ENCODE data around the gene FCHO1. TPM values are rescaled to one million over a fixed set of nuclear protein-coding genes. Genes with fewer than 3 reads are reported as not detected.

FCHO1 gene
- total and polyA plus RNA-seq, 5 experiments from 2014 or later: 11.2 to 99.7 (median 31.8) TPM

- no peak for ATAC-seq
- POLR2A ChIA-PET: interaction anchor here (0.6 to 1.5 kb wide), 3 partner anchors 9 to 540 kb away, joined by 3 read pairs; no protein-coding TSS in a partner anchor
Observed at GRCh38 chr19:17739121-17739875, 12.0 kb upstream of the FCHO1 start.

GRCh38 chr19:17741456-17741855, 9.8 kb upstream of the FCHO1 start:
- Mint-ChIP-seq H3K4me1 (peaks cover 2 to 26% (median 5%) of the 10 kb centered on the region in 4 donors), H3K27me3 (no peaks in the 10 kb centered on the region), H3K4me3 (no peak overlapping the region), H3K36me3 (peaks cover 0 to 6% (median 3%) of the 10 kb centered on the region in 3 donors), H3K27ac (peak overlapping the region in 2 of 10 donors; percentile 20 to 81), H3K9me3 (peaks cover 0 to 4% (median 0%) of the 10 kb centered on the region in 9 donors)
- DNase-seq (no peak), ATAC-seq (no peak)
- POLR2A ChIA-PET: interaction anchor here (0.6 to 1.0 kb wide), 3 partner anchors 9 to 46 kb away, joined by 4 to 6 read pairs (median 4); partner anchors contain the start of gene FCHO1

More at GRCh38 chr19:17739121-17739875, 12.0 kb upstream of the FCHO1 start:
- H3K9me3 Mint-ChIP-seq: peaks cover 0 to 4% (median 0%) of the 10 kb centered on the region in 9 donors
- peak overlapping the region in 1 of 10 donors; percentile 45 for H3K4me3 Mint-ChIP-seq
- H3K27ac Mint-ChIP-seq: peak overlapping the region in 2 of 10 donors; percentile 7 to 66
- H3K4me1 Mint-ChIP-seq: peaks cover 0 to 21% (median 1%) of the 10 kb centered on the region in 4 donors
- DNase-seq: peak in 1 of 10 donors; percentile 47
- peaks cover 0 to 22% (median 4%) of the 10 kb centered on the region in 3 donors for H3K36me3 Mint-ChIP-seq
- H3K27me3 Mint-ChIP-seq: no peaks in the 10 kb centered on the region

GRCh38 chr19:17743874-17744580, 7.2 kb upstream of the FCHO1 start:
- no peak for DNase-seq
- peaks cover 7 to 31% (median 22%) of the 10 kb centered on the region in 4 donors for H3K4me1 Mint-ChIP-seq
- H3K9me3 Mint-ChIP-seq: peaks cover 0 to 4% (median 0%) of the 10 kb centered on the region in 9 donors
- no peaks in the 10 kb centered on the region for H3K27me3 Mint-ChIP-seq
- H3K36me3 Mint-ChIP-seq: peaks cover 0 to 3% (median 0%) of the 10 kb centered on the region in 3 donors
- no peak overlapping the region for H3K4me3 Mint-ChIP-seq
- ATAC-seq: no peak
- no peak overlapping the region for H3K27ac Mint-ChIP-seq
- POLR2A ChIA-PET: interaction anchor here (0.5 to 1.1 kb wide), 4 partner anchors 14 to 55 kb away, joined by 3 to 4 read pairs (median 4); no protein-coding TSS in a partner anchor

GRCh38 chr19:17747205-17748098, 3.8 kb upstream of the FCHO1 start:
- POLR2A ChIA-PET: interaction anchor here (1.0 to 2.4 kb wide), 5 partner anchors 8 to 112 kb away, joined by 3 to 12 read pairs (median 5); partner anchors contain the start of genes MAP1S and RPL18A
- H3K27ac Mint-ChIP-seq: peak overlapping the region in 9 of 10 donors; percentile 26 to 89 (median 71)

GRCh38 chr19:17748884-17749638, 2.2 kb upstream of the FCHO1 start:
- Mint-ChIP-seq H3K4me1 (peaks cover 23 to 64% (median 55%) of the 10 kb centered on the region in 4 donors), H3K27me3 (no peaks in the 10 kb centered on the region)

More at GRCh38 chr19:17747205-17748098, 3.8 kb upstream of the FCHO1 start:
- no peaks in the 10 kb centered on the region for H3K36me3 Mint-ChIP-seq
- peak overlapping the region; percentile 71 to 97 (median 90) for H3K4me3 Mint-ChIP-seq
- no peaks in the 10 kb centered on the region for H3K27me3 Mint-ChIP-seq
- ATAC-seq (peak; percentile 90), DNase-seq (peak; percentile 90 to 97 (median 94))
- no peaks in the 10 kb centered on the region for H3K9me3 Mint-ChIP-seq
- H3K4me1 Mint-ChIP-seq: peaks cover 23 to 56% (median 51%) of the 10 kb centered on the region in 4 donors

GRCh38 chr19:17749912-17750317, 1.4 kb upstream of the FCHO1 start:
- POLR2A ChIA-PET: interaction anchor here (0.7 to 2.4 kb wide), 4 partner anchors 9 to 183 kb away, joined by 3 to 15 read pairs (median 8); partner anchors contain the start of genes CCDC124 and MAP1S
- ATAC-seq (no peak), DNase-seq (peak in 1 of 10 donors; percentile 15)
- Mint-ChIP-seq H3K27ac (peak overlapping the region; percentile 29 to 97 (median 95)), H3K27me3 (no peaks in the 10 kb centered on the region), H3K4me1 (peaks cover 27 to 69% (median 62%) of the 10 kb centered on the region in 4 donors), H3K36me3 (peaks cover 0 to 9% (median 1%) of the 10 kb centered on the region in 3 donors), H3K4me3 (peak overlapping the region; percentile 79 to 97 (median 90)), H3K9me3 (no peaks in the 10 kb centered on the region)

More at GRCh38 chr19:17748884-17749638, 2.2 kb upstream of the FCHO1 start:
- Mint-ChIP-seq H3K36me3 (peaks cover 0 to 2% (median 0%) of the 10 kb centered on the region in 3 donors), H3K27ac (peak overlapping the region; percentile 51 to 97 (median 94)), H3K9me3 (no peaks in the 10 kb centered on the region), H3K4me3 (peak overlapping the region; percentile 71 to 97 (median 90))
- no peak for ATAC-seq
- POLR2A ChIA-PET: interaction anchor here (0.6 to 2.4 kb wide), 6 partner anchors 9 to 100 kb away, joined by 3 to 12 read pairs (median 5); partner anchors contain the start of gene MAP1S
- DNase-seq: no peak

GRCh38 chr19:17751912-17752273, 616 bp downstream of the FCHO1 start:
- POLR2A ChIA-PET: interaction anchor here (1.0 to 1.9 kb wide), 6 partner anchors 11 to 241 kb away, joined by 3 to 15 read pairs (median 4); partner anchors contain the start of genes MAP1S, PGLS and RPL18A
- Mint-ChIP-seq H3K36me3 (peaks cover 0 to 27% (median 5%) of the 10 kb centered on the region in 3 donors), H3K27me3 (no peaks in the 10 kb centered on the region), H3K4me1 (peaks cover 30 to 80% (median 72%) of the 10 kb centered on the region in 4 donors), H3K4me3 (peak overlapping the region; percentile 88 to 97 (median 94)), H3K9me3 (no peaks in the 10 kb centered on the region), H3K27ac (peak overlapping the region; percentile 85 to 97 (median 96))
- ATAC-seq: no peak
- no peak for DNase-seq

- no peaks in the 10 kb centered on the region for H3K27me3 Mint-ChIP-seq
- H3K36me3 Mint-ChIP-seq: peaks cover 0 to 38% (median 5%) of the 10 kb centered on the region in 3 donors
- peaks cover 34 to 75% (median 71%) of the 10 kb centered on the region in 4 donors for H3K4me1 Mint-ChIP-seq
- ATAC-seq (no peak), DNase-seq (no peak)
- POLR2A ChIA-PET: interaction anchor here (0.6 to 1.8 kb wide), 5 partner anchors 10 to 1641 kb away, joined by 4 to 6 read pairs (median 4); partner anchors contain the start of genes CCDC124 and JAK3
- H3K27ac Mint-ChIP-seq: peak overlapping the region in 8 of 10 donors; percentile 21 to 78 (median 58)
- H3K9me3 Mint-ChIP-seq: no peaks in the 10 kb centered on the region
- H3K4me3 Mint-ChIP-seq: peak overlapping the region in 4 of 10 donors; percentile 27 to 33 (median 30)
Observed at GRCh38 chr19:17752865-17753639, 1.8 kb downstream of the FCHO1 start.

- Mint-ChIP-seq H3K27ac (peak overlapping the region in 7 of 10 donors; percentile 41 to 93 (median 77)), H3K4me3 (peak overlapping the region in 4 of 10 donors; percentile 10 to 58 (median 26)), H3K36me3 (peaks cover 0 to 44% (median 5%) of the 10 kb centered on the region in 3 donors), H3K27me3 (no peaks in the 10 kb centered on the region), H3K9me3 (no peaks in the 10 kb centered on the region), H3K4me1 (peaks cover 32 to 72% (median 65%) of the 10 kb centered on the region in 4 donors)
- ATAC-seq (no peak), DNase-seq (no peak)
- POLR2A ChIA-PET: interaction anchor here (1.3 to 2.2 kb wide), 3 partner anchors 31 to 106 kb away, joined by 3 to 5 read pairs (median 5); partner anchors contain the start of gene RPL18A
Observed at GRCh38 chr19:17753976-17754375, 2.7 kb downstream of the FCHO1 start.
